ENCODE data around the gene PPP1CA. TPM values are rescaled to one million over a fixed set of nuclear protein-coding genes. Genes with fewer than 3 reads are reported as not detected.

Gene PPP1CA
- total RNA-seq, 1 donor: 172 TPM

GRCh38 chr11:67371911-67372320 is 29.7 kb downstream of the PPP1CA start:
- TF ChIP-seq, protein P1, sequence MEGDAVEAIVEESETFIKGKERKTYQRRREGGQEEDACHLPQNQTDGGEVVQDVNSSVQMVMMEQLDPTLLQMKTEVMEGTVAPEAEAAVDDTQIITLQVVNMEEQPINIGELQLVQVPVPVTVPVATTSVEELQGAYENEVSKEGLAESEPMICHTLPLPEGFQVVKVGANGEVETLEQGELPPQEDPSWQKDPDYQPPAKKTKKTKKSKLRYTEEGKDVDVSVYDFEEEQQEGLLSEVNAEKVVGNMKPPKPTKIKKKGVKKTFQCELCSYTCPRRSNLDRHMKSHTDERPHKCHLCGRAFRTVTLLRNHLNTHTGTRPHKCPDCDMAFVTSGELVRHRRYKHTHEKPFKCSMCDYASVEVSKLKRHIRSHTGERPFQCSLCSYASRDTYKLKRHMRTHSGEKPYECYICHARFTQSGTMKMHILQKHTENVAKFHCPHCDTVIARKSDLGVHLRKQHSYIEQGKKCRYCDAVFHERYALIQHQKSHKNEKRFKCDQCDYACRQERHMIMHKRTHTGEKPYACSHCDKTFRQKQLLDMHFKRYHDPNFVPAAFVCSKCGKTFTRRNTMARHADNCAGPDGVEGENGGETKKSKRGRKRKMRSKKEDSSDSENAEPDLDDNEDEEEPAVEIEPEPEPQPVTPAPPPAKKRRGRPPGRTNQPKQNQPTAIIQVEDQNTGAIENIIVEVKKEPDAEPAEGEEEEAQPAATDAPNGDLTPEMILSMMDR (IDR thresholded peaks at IDR 0.05; ENCODE audit: insufficient read depth, low read depth, low read length): no peak
- H3K4me3 ChIP-seq (ENCODE audit: low read depth, low read length): peak overlapping the region; percentile 65
- no peak for DNase-seq (ENCODE audit: low read depth)

DNA sequence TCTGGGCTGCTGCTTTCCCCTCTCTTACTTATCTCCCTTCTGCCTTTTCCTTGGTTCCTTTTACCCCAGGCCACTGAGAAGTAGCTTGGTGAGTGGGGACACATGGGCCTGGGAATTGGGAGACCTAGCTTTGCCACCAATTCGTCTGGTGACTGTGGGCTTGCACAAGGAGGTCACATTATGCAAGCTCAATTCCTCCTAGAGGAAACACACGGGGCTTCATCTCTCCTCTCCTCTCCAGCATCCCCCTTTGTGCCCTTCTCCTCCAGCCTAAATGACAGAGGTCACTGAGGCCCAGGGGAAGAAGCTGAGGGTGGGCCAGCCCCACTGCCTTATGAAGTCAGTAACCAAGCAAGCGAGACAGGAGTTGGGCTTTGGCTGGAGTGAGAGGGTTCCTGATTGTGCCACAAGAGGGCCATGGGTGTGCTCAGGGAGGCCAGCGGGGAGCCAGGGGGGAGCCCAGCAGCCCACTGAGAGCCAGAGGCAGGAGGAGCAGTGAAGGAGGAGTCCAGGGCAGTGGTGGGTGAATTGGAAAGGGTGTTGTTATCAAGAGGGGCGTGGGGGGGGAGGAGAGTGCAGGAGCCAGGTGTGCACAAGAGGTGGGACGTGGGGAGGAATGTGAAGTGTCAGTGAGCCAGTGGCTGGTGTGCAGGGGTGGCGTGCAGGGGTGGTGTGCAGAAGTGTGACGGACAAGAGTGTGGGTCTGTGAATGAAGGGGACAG is 30.3 kb downstream of the PPP1CA start:
- DNase-seq (ENCODE audit: low read depth): peak; percentile 51
- TF ChIP-seq, protein P1 (IDR thresholded peaks at IDR 0.05; ENCODE audit: insufficient read depth, low read depth, low read length): peak; percentile 62
- H3K4me3 ChIP-seq (ENCODE audit: low read depth, low read length): peak overlapping the region; percentile 65

DNA sequence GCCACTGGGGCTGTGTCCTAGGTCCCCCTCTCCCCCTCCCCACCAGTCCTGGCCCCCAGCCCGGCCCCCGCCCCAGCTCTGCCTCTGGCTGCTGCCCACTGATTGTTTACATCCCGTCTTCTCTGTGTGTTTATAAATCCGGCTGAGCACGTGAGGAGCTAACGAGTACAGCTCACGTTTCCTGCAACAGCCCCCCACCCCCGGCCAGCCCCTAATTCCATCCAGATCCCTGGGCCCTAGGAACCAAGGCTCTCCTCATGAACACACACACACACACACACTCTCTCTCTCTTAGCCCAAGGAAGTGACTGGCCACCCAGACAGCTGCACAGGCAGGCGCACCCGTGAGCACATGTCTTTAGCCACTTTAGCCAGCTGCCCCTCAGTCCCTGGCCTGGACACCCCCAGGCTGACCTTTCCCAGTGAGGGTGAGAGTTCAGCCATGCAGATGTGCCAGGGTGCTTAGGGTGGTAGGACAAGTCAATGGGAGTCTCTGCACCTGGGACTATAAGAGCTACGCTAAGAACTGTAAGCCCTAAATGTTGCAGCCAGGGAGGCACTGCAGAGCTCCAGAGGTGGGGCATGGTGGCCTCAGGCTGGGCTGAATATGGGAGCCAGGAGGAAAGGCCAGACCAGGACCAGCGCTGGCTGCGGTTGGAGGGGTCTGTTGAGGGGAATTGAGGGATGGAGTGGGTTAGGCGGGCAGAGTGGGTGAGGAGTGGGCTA is 31.1 kb downstream of the PPP1CA start:
- peak; percentile 91 for DNase-seq (ENCODE audit: low read depth)
- H3K4me3 ChIP-seq (ENCODE audit: low read depth, low read length): peak overlapping the region; percentile 65
- TF ChIP-seq, protein P1 (IDR thresholded peaks at IDR 0.05; ENCODE audit: insufficient read depth, low read depth, low read length): no peak

DNA sequence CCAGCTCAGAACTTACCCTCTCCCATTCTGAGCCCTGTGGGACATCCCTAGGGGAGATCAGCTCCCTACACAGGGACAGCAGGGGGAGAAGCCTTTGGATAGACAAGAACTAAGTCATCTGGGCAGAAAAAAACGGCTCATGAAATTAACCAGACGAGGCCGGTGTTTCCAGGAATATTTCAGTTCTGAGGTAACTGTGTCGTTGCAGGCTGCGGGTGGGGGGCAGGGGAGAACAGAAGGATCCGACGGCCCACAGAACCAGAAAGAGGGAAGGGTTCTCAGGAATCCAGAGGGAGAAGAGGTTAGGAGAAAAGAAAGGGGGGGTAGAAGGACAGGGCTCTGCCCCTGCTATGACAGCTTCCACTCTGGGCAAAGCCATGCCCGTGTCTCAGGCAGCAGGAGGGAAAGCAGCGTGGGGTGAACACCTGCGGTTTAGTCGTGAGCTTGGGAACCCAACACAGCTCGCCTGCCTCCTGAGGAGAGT is 31.8 kb downstream of the PPP1CA start:
- peak overlapping the region; percentile 24 for H3K4me3 ChIP-seq (ENCODE audit: low read depth, low read length)
- DNase-seq (ENCODE audit: low read depth): peak; percentile 89
- TF ChIP-seq, protein P1 (IDR thresholded peaks at IDR 0.05; ENCODE audit: insufficient read depth, low read depth, low read length): no peak

GRCh38 chr11:67369275-67369674 is 32.4 kb downstream of the PPP1CA start:
- no peak overlapping the region for H3K4me3 ChIP-seq (ENCODE audit: low read depth, low read length)
- DNase-seq (ENCODE audit: low read depth): no peak
- TF ChIP-seq, protein P1 (IDR thresholded peaks at IDR 0.05; ENCODE audit: insufficient read depth, low read depth, low read length): no peak

DNA sequence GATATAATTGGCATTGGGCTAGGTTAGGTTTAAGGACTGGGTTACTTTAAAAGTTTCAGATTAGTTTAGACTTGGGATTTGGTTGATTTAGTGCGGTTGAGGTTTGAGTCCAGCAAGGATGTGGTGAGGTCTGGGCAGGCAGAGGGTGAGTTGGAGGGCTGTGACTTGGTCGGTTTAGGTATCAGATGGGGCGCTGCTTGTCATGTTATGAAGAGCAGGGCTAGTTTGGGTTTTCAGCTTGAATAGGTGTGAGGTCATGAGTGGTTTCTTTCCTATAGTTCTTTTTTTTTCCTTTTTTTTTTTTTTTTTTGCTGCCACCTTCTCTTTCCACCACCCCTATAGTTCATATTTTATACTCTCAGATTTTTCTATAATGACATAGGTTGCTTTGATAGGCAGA is 33.0 kb downstream of the PPP1CA start:
- no peak overlapping the region for H3K4me3 ChIP-seq (ENCODE audit: low read depth, low read length)
- DNase-seq (ENCODE audit: low read depth): no peak
- TF ChIP-seq, protein P1 (IDR thresholded peaks at IDR 0.05; ENCODE audit: insufficient read depth, low read depth, low read length): no peak

Measured in fibroblast of villous mesenchyme (primary cell).